ENCODE results near the gene LYL1.
A peak's percentile ranks its signal among the peaks of the same experiment; 100 is the strongest.

DNA sequence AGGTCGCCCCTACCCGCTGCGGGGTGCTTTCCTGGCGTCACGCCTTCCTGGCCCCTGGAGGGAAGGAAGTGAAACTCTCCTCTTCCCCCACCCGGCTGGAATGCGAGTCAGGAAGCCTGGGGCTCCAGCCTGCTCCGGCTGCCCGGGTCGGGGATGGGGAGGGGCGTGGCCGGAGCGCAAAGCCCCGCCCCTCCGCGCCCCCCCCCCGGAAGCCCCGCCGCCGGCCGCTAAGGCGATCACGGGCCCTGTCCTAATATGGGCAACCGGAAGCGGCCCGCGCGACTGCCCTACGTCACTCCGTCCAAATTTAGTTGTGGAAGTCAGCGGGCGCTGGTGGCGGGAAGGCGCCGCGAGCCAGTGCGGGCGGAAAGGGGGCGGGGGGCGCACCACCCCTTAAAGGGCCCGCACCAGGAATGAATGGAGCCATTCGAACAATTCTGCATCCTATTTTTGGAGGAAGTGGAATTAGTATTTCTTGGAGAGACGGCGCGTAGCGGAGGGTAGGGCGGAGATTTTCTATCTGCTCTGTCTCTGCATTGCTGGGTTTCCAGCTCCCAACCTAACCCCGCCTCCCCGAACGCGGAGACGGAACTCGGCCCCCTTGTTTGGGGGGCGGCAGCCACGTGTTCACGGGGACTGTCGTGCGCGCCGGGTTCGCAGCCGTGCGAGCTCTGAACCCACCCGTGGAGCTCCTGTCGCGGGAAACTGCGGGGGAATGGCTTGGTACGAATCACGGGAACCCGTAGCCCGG, 49.1 kb upstream of the LYL1 start:
- TF ChIP-seq EZH2 (IDR thresholded peaks at IDR 0.05) = no peak
- TF ChIP-seq POLR2AphosphoS5 (IDR thresholded peaks at IDR 0.05; ENCODE audit: borderline replicate concordance, low read depth, low read length) = peak; percentile 88

Measured in SK-N-MC (cell line).